PC-3 (cell line): ENCODE results near the gene MRPL41. TPM values are rescaled to one million over a fixed set of nuclear protein-coding genes. Genes with fewer than 3 reads are reported as not detected.

Source experiments
- ATAC-seq: fragments of 200-7000 bp; cut with Tn5 transposase; 2 replicates; pipeline ENCODE4 v1.9.1; 2020; ENCODE audit warnings: mild to moderate bottlenecking, moderate library complexity
- BruUV-seq: library from RNA; stranded (reverse); fragments of 400-500 nt; replicated peaks from 2 replicates; lab custom pipeline; 2021; lab: Mats Ljungman, UMichigan
- CTCF ChIA-PET: fragments of 300-600 bp; sonication (Branson Sonifier 250); formaldehyde crosslinking; loops from one replicate; lab custom pipeline; 2022; ENCODE audit warnings: antibody characterized with exemption; lab: Charles Lee
- POLR2A ChIA-PET: fragments of 300-600 bp; sonication (Branson Sonifier 250); formaldehyde crosslinking; loops from one replicate; lab custom pipeline; 2022; ENCODE audit warnings: antibody characterized with exemption; ENCODE audit not compliant: unreplicated experiment; lab: Charles Lee
- DNase-seq: peaks from one replicate; pipeline ENCODE4 v3.0.0-alpha.2; 2015
- H2AFZ ChIP-seq: fragments of 300-600 bp; sonication (generic); 2 replicates; pipeline ENCODE4 v1.6.0; 2016; ENCODE audit warnings: antibody characterized with exemption, low read length
- H3F3A ChIP-seq: fragments of 300-600 bp; sonication (generic); one replicate; pipeline ENCODE4 v1.6.0; 2017; ENCODE audit warnings: antibody characterized with exemption, low read length, control low read depth, mild to moderate bottlenecking; ENCODE audit not compliant: unreplicated experiment
- H3K27ac ChIP-seq: fragments of 300-600 bp; sonication (generic); 2 replicates; pipeline ENCODE4 v1.5.1; 2016; ENCODE audit warnings: mild to moderate bottlenecking, low read length
- H3K27me3 ChIP-seq: fragments of 300-600 bp; sonication (generic); 2 replicates; pipeline ENCODE4 v1.6.1; 2016; ENCODE audit warnings: low read length, mixed read lengths
- H3K36me3 ChIP-seq: fragments of 300-600 bp; sonication (generic); 2 replicates; pipeline ENCODE4 v1.6.1; 2016; ENCODE audit warnings: low read depth, mixed run types, low read length, mixed read lengths
- H3K4me1 ChIP-seq: fragments of 300-600 bp; sonication (generic); 2 replicates; pipeline ENCODE4 v1.5.1; 2016; ENCODE audit warnings: low read length; ENCODE audit not compliant: insufficient read depth
- H3K4me2 ChIP-seq: fragments of 300-600 bp; sonication (generic); 2 replicates; pipeline ENCODE4 v1.6.0; 2016; ENCODE audit warnings: low read length
- H3K4me3 ChIP-seq: fragments of 300-600 bp; sonication (generic); 2 replicates; pipeline ENCODE4 v1.5.1; 2016; ENCODE audit warnings: mild to moderate bottlenecking, low read length, mixed read lengths
- H3K79me2 ChIP-seq: fragments of 300-600 bp; sonication (generic); 2 replicates; pipeline ENCODE4 v1.6.1; 2017; ENCODE audit warnings: low read length, mixed read lengths
- H3K9ac ChIP-seq: fragments of 300-600 bp; sonication (generic); 2 replicates; pipeline ENCODE4 v1.6.0; 2016; ENCODE audit warnings: mild to moderate bottlenecking, low read length
- H3K9me2 ChIP-seq: fragments of 300-600 bp; sonication (generic); replicated peaks from 2 replicates; pipeline ENCODE4 v1.6.1; 2016; ENCODE audit warnings: mixed run types, low read length, mixed read lengths
- H3K9me3 ChIP-seq: fragments of 300-600 bp; sonication (generic); 2 replicates; pipeline ENCODE4 v1.6.1; 2016; ENCODE audit warnings: low read length, mixed read lengths
- H4K20me1 ChIP-seq: fragments of 300-600 bp; sonication (generic); 2 replicates; pipeline ENCODE4 v1.6.1; 2016; ENCODE audit warnings: low read length, mixed read lengths
- CTCF ChIP-seq: fragments of 300-600 bp; sonication (generic); conservative IDR thresholded peaks from 2 replicates; pipeline ENCODE4 v1.5.1; 2017; ENCODE audit warnings: antibody characterized with exemption, low read depth, mild to moderate bottlenecking, low read length
- EZH2 ChIP-seq: fragments of 300-600 bp; sonication (generic); IDR thresholded peaks from one replicate; pipeline ENCODE4 v1.6.1; 2017; ENCODE audit warnings: antibody characterized with exemption, mild to moderate bottlenecking, low read length; ENCODE audit not compliant: unreplicated experiment
- EZH2phosphoT487 ChIP-seq: fragments of 300-600 bp; sonication (generic); IDR thresholded peaks from 2 replicates; pipeline ENCODE4 v1.6.1; 2018; ENCODE audit warnings: mild to moderate bottlenecking, antibody characterized with exemption, low read length, borderline replicate concordance
- intact Hi-C: fragments of 100-400 bp; cut with micrococcal nuclease; formaldehyde crosslinking; loops from 2 replicates; pipeline ENCODE4 v1.9.0; 2023
- total RNA-seq: library from RNA; depleted of rRNA; stranded (reverse); fragments of >200 nt; gene quantifications from 2 replicates; pipeline ENCODE4 v1.2.3, GENCODE V29; 2014

The MRPL41 gene
- total RNA-seq, 1 experiment from 2014 or later, result 159 TPM

GRCh38 chr9:137543237-137543963 lies 8.3 kb upstream of the MRPL41 start:
- Histone ChIP-seq H3K27me3 (no peaks in the 10 kb centered on the region), H3K79me2 (no peaks in the 10 kb centered on the region), H3K36me3 (no peaks in the 10 kb centered on the region), H3K4me3 (no peak overlapping the region), H3K9me3 (no peaks in the 10 kb centered on the region), H3K4me1 (no peaks in the 10 kb centered on the region), H3K9ac (no peak overlapping the region), H3F3A (no peaks in the 10 kb centered on the region), H3K27ac (no peak overlapping the region), H3K4me2 (no peak overlapping the region), H3K9me2 (no peaks in the 10 kb centered on the region), H4K20me1 (no peaks in the 10 kb centered on the region), H2AFZ (no peak overlapping the region)
- ChIA-PET POLR2A (no interaction called here), CTCF (no interaction called here)
- DNase-seq (no peak), ATAC-seq (no peak)
- intact Hi-C loops, result no loop called here
- TF ChIP-seq EZH2phosphoT487 (no peak), CTCF (no peak), EZH2 (no peak)
- BruUV-seq, result no TSS peak

GRCh38 chr9:137544176-137544760 lies 7.4 kb upstream of the MRPL41 start:
- intact Hi-C loops, result no loop called here
- Histone ChIP-seq H3K4me3 (no peak overlapping the region), H3K4me2 (no peak overlapping the region), H3K9me3 (no peaks in the 10 kb centered on the region), H4K20me1 (no peaks in the 10 kb centered on the region), H3K9ac (no peak overlapping the region), H3K27me3 (no peaks in the 10 kb centered on the region), H3K9me2 (no peaks in the 10 kb centered on the region), H3K27ac (no peak overlapping the region), H3K79me2 (no peaks in the 10 kb centered on the region), H3K36me3 (no peaks in the 10 kb centered on the region), H2AFZ (no peak overlapping the region), H3F3A (no peaks in the 10 kb centered on the region), H3K4me1 (no peaks in the 10 kb centered on the region)
- ChIA-PET POLR2A (no interaction called here), CTCF (no interaction called here)
- no peak for DNase-seq
- ATAC-seq, result no peak
- no TSS peak for BruUV-seq
- no peak for TF ChIP-seq CTCF
- TF ChIP-seq EZH2phosphoT487, result no peak
- no peak for TF ChIP-seq EZH2

- Histone ChIP-seq H3K27me3 (no peaks in the 10 kb centered on the region), H4K20me1 (no peaks in the 10 kb centered on the region), H3K9me2 (no peaks in the 10 kb centered on the region), H3K9me3 (no peaks in the 10 kb centered on the region), H3K36me3 (no peaks in the 10 kb centered on the region), H3K27ac (no peak overlapping the region), H3F3A (no peaks in the 10 kb centered on the region), H3K4me3 (no peak overlapping the region), H3K4me2 (no peak overlapping the region), H3K79me2 (no peaks in the 10 kb centered on the region), H2AFZ (no peak overlapping the region), H3K4me1 (peaks cover 3% of the 10 kb centered on the region), H3K9ac (no peak overlapping the region)
- TF ChIP-seq EZH2, result no peak
- no peak for TF ChIP-seq EZH2phosphoT487
- no peak for TF ChIP-seq CTCF
- POLR2A ChIA-PET, result no interaction called here
- ATAC-seq (no peak), DNase-seq (no peak)
- no TSS peak for BruUV-seq
- CTCF ChIA-PET, result interaction anchor here (0.6 kb wide), 1 partner anchor 10 kb away, joined by 3 read pairs; no protein-coding TSS in a partner anchor
- intact Hi-C loops, result no loop called here
These were observed 6.6 kb upstream of the MRPL41 start for GRCh38 chr9:137545123-137545522.
